ENCODE data around the gene OR14A2.

GRCh38 chr1:247749870-247750269 is 1.9 kb upstream of the OR14A2 start:
- TF ChIP-seq CTCF (IDR thresholded peaks at IDR 0.05 in 8 of 11, conservative IDR thresholded peaks at IDR 0.05 in 3 of 11) (no peak), POLR2AphosphoS5 (IDR thresholded peaks at IDR 0.05) (no peak), POLR2A (IDR thresholded peaks at IDR 0.05) (no peak)
